Measurements from ENCODE around the gene PMCH. TPM values are rescaled to one million over a fixed set of nuclear protein-coding genes. Genes with fewer than 3 reads are reported as not detected.
"Not testable (repeated sequence)": the region's sequence is repeated elsewhere in the genome, so short reads cannot be mapped to it uniquely, and the experiment has no call there.

The PMCH gene
- total RNA-seq, 2 experiments from 2014 or later: 0.59 TPM; not detected in 1

GRCh38 chr12:102174761-102175160 is 22.9 kb downstream of the PMCH start:
- H3K27ac Mint-ChIP-seq: no peak overlapping the region
- H3K4me3 Mint-ChIP-seq: no peak overlapping the region
- H3K9me3 Mint-ChIP-seq: no peaks in the 10 kb centered on the region
- no peaks in the 10 kb centered on the region for H3K4me1 Mint-ChIP-seq (ENCODE audit: low read depth)
- CTCF ChIA-PET: no interaction called here
- POLR2A ChIA-PET: no interaction called here
- no peaks in the 10 kb centered on the region for H3K27me3 Mint-ChIP-seq
- H3K36me3 Mint-ChIP-seq: peaks cover 3% of the 10 kb centered on the region
- intact Hi-C loops (cut with micrococcal nuclease): loop anchor here (5.0 kb wide), 1 partner anchor 703 kb away; no protein-coding TSS in a partner anchor
- DNase-seq: no peak

DNA sequence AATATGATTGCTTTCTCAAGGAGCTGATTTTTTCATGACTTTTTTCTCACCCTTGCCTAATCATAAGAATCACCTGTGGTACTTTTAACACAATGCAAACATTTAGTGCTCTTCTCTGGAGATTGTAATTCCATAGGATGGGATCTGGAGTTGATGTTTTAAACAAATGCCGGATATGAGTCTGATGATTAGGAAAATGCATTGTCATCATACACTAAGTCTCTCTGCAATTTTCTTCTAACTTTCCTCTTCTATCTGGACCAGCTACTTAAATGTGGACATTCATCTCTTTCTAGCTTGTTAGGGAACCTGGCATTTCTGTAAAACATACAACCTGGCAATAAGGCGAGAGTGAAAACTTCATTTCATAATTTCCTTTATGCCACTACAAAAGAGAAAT is 23.5 kb downstream of the PMCH start:
- Mint-ChIP-seq H3K9me3 (no peaks in the 10 kb centered on the region), H3K27ac (no peak overlapping the region), H3K4me3 (no peak overlapping the region), H3K36me3 (peaks cover 3% of the 10 kb centered on the region), H3K27me3 (no peaks in the 10 kb centered on the region), H3K4me1 (ENCODE audit: low read depth) (peaks cover 1% of the 10 kb centered on the region)
- ChIA-PET POLR2A (no interaction called here), CTCF (no interaction called here)
- intact Hi-C loops (cut with micrococcal nuclease): loop anchor here (5.0 kb wide), 1 partner anchor 703 kb away; no protein-coding TSS in a partner anchor
- no peak for DNase-seq

- ChIA-PET POLR2A (no interaction called here), CTCF (no interaction called here)
- no peak overlapping the region for H3K4me3 Mint-ChIP-seq
- no peaks in the 10 kb centered on the region for H3K9me3 Mint-ChIP-seq
- H3K27me3 Mint-ChIP-seq: no peaks in the 10 kb centered on the region
- no peak overlapping the region for H3K27ac Mint-ChIP-seq
- intact Hi-C loops (cut with micrococcal nuclease): loop anchor here (5.0 kb wide), 1 partner anchor 705 kb away; no protein-coding TSS in a partner anchor
- H3K36me3 Mint-ChIP-seq: peaks cover 3% of the 10 kb centered on the region
- H3K4me1 Mint-ChIP-seq (ENCODE audit: low read depth): peaks cover 13% of the 10 kb centered on the region
- no peak for DNase-seq
These were observed 25.2 kb downstream of the PMCH start for GRCh38 chr12:102172436-102172835.

GRCh38 chr12:102171951-102172350 is 25.7 kb downstream of the PMCH start:
- Mint-ChIP-seq H3K36me3 (peaks cover 3% of the 10 kb centered on the region), H3K4me3 (no peak overlapping the region), H3K27ac (no peak overlapping the region), H3K9me3 (no peaks in the 10 kb centered on the region), H3K27me3 (no peaks in the 10 kb centered on the region), H3K4me1 (ENCODE audit: low read depth) (peaks cover 15% of the 10 kb centered on the region)
- ChIA-PET POLR2A (no interaction called here), CTCF (no interaction called here)
- intact Hi-C loops (cut with micrococcal nuclease): loop anchor here (5.0 kb wide), 1 partner anchor 705 kb away; no protein-coding TSS in a partner anchor
- DNase-seq: no peak

DNA sequence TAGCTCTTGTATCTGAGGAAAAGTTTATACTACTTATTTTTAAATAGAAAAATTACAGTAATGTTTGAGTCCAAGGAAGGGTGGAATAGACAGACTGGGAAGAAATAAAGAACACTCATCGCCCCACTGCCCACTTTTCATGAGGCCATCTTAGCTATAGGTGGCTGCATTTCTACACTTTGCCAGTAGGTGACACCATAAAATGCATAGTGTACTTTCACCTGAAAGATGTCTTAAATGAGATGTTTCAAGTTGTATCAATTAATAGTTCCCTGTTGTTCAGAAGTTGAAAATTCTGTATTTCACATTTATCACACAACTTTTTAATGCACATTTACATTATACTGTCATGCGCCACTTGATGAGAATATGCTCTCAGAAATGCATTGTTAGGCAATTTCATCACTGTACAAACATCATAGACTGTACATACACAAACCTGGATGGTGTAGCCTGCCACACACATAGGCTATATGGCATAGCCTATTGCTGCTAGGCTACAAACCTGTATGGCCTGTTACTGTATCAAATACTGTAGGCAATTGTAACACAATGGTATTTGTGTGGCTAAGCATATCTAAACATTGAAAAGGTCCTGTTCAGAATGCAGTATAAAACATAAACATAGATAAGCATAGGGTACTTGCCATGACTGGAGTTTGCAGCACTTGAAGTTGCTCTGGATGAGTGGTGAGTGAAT is 27.6 kb downstream of the PMCH start:
- H3K27ac Mint-ChIP-seq: no peak overlapping the region
- intact Hi-C loops (cut with micrococcal nuclease): loop anchor here (1.0 to 5.0 kb wide), 3 partner anchors 253 to 707 kb away; no protein-coding TSS in a partner anchor
- no peak for DNase-seq
- H3K4me1 Mint-ChIP-seq (ENCODE audit: low read depth): peaks cover 15% of the 10 kb centered on the region
- CTCF ChIA-PET: interaction anchor here (0.6 to 1.9 kb wide), 14 partner anchors 9 to 647 kb away, joined by 3 to 13 read pairs (median 4); no protein-coding TSS in a partner anchor
- H3K4me3 Mint-ChIP-seq: no peak overlapping the region
- POLR2A ChIA-PET: no interaction called here
- H3K9me3 Mint-ChIP-seq: no peaks in the 10 kb centered on the region
- no peaks in the 10 kb centered on the region for H3K27me3 Mint-ChIP-seq
- peaks cover 3% of the 10 kb centered on the region for H3K36me3 Mint-ChIP-seq

GRCh38 chr12:102167821-102168604 is 29.6 kb downstream of the PMCH start:
- POLR2A ChIA-PET: no interaction called here
- Mint-ChIP-seq H3K9me3 (no peaks in the 10 kb centered on the region), H3K4me3 (no peak overlapping the region), H3K4me1 (ENCODE audit: low read depth) (peaks cover 15% of the 10 kb centered on the region), H3K27me3 (no peaks in the 10 kb centered on the region), H3K36me3 (peaks cover 3% of the 10 kb centered on the region), H3K27ac (peak overlapping the region; percentile 60)
- intact Hi-C loops (cut with micrococcal nuclease): loop anchor here (1.0 to 5.0 kb wide), 4 partner anchors 29 to 251 kb away; partner anchors contain the start of genes NUP37, PARPBP and PMCH
- CTCF ChIA-PET: no interaction called here
- DNase-seq: no peak

DNA sequence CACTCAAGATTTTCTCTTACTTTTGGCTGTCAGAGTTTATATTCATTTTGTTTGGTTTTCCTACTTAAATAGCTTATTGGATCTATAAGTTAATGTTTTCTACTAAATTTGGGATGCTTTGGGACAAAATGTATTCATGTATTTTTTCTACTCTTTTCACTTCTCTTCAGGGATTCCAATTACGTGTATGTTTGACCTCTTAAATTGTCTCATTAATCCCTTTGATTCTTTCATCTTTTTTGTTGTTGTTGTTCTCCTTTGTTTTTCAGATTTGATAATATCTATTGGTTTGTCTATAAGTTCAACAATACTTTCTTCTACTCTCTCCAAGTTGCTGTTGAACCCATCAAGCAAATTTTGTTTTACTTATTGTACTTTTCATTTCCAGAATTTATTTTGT is 34.2 kb downstream of the PMCH start:
- intact Hi-C loops (cut with micrococcal nuclease): no loop called here
- CTCF ChIA-PET: interaction anchor here (0.8 kb wide), 1 partner anchor 10 kb away, joined by 3 read pairs; no protein-coding TSS in a partner anchor
- Mint-ChIP-seq H3K27ac (no peak overlapping the region), H3K4me3 (no peak overlapping the region), H3K4me1 (ENCODE audit: low read depth) (peaks cover 11% of the 10 kb centered on the region), H3K36me3 (no peaks in the 10 kb centered on the region), H3K9me3 (no peaks in the 10 kb centered on the region), H3K27me3 (no peaks in the 10 kb centered on the region)
- POLR2A ChIA-PET: no interaction called here
- no peak for DNase-seq

GRCh38 chr12:102155206-102155605 is 42.4 kb downstream of the PMCH start:
- H3K4me1 Mint-ChIP-seq (ENCODE audit: low read depth); H3K36me3 Mint-ChIP-seq; H3K9me3 Mint-ChIP-seq; CTCF ChIA-PET; H3K27ac Mint-ChIP-seq; H3K27me3 Mint-ChIP-seq; DNase-seq; H3K4me3 Mint-ChIP-seq; intact Hi-C loops (cut with micrococcal nuclease); POLR2A ChIA-PET: not testable (repeated sequence)

GRCh38 chr12:102147062-102147587 is 50.5 kb downstream of the PMCH start:
- H3K27ac Mint-ChIP-seq; CTCF ChIA-PET; POLR2A ChIA-PET; intact Hi-C loops (cut with micrococcal nuclease); H3K4me3 Mint-ChIP-seq; H3K27me3 Mint-ChIP-seq; DNase-seq; H3K4me1 Mint-ChIP-seq (ENCODE audit: low read depth); H3K36me3 Mint-ChIP-seq; H3K9me3 Mint-ChIP-seq: not testable (repeated sequence)

Other genes starting within 250 kb of the PMCH start
- 10 to 100 TPM; 39.3 to 40.1 TPM for gene WASHC3, start 135.8 kb downstream of the PMCH start, total RNA-seq
- gene NUP37, start 77.7 kb downstream of the PMCH start, total RNA-seq: 10 to 100 TPM; 86.8 to 89.5 TPM
- 10 to 100 TPM; 24.0 to 25.9 TPM for gene PARPBP, start 77.7 kb downstream of the PMCH start, total RNA-seq